NB4 (cell line): Measurements from ENCODE around the gene ROBO1.

Experiments used
- DNase-seq: peaks from one replicate; pipeline ENCODE4 v3.0.0; 2010; ENCODE audit warnings: low read depth
- H3K4me3 ChIP-seq: one replicate; pipeline ENCODE4 v1.5.1; 2011; ENCODE audit warnings: mild to moderate bottlenecking, low read depth, low read length, moderate library complexity
- MYC ChIP-seq: IDR thresholded peaks from 2 replicates; pipeline ENCODE4 v1.6.1; 2011; ENCODE audit warnings: low read depth, low read length
- POLR2A ChIP-seq: IDR thresholded peaks from 2 replicates; pipeline ENCODE4 v1.6.1; 2011; ENCODE audit warnings: mild to moderate bottlenecking; ENCODE audit not compliant: insufficient read length; ENCODE audit errors: extremely low read depth
- TF ChIP-seq, protein P1 (sequence below): IDR thresholded peaks from one replicate; pipeline ENCODE4 v1.5.1; 2012; ENCODE audit warnings: low read depth, low read length
- TF ChIP-seq, protein P2 (sequence below): IDR thresholded peaks from 2 replicates; pipeline ENCODE4 v1.6.1; 2011; ENCODE audit warnings: low read depth, low read length

ROBO1 gene

DNA sequence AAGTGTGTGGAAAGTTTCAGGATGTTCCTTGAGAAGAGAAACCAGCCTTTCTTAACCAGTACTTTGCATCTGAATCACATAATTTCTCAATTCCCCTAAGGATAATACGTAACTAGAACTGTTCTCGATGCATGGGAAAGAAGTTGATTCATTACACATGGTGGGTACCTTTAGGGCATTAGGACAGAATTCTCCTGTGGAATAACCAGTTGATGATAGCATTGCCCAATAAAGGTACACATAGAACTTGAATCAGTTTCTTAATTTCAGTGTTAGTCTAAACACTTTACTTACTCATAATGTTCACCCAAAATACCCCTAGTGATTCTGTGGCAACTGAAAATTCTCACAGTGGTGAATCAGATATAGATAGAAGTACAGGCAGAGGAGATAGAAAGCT, 1030.9 kb downstream of the ROBO1 start:
- TF ChIP-seq POLR2A, result no peak
- no peak for TF ChIP-seq MYC
- DNase-seq, result no peak
- no peak overlapping the region for H3K4me3 ChIP-seq

DNA sequence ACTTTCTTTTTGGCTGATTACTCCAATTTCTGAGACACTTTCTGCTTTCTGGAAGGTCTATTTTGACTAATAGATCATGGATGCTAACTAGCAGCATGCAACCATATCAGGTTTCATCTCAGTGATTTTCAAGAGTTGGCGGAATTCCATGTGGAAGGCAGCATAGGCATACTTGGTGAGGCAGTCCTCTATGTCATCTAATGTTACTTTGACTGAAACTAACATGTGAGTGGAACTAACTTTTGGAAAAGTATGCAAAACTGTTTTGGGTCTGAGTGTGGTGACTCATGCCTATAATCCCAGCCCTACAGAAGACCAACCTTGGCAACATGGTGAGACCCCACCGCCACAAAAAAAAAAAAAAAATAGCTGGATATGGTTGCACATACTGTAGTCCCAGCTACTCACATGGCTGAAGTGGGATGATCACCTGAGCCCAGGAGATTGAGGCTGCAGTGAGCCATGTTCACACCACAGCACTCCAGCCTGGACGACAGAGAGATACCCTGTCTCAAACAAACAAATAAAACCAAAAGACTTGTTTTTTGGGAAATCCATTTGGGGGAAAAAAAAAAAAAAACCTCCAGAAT, 1033.7 kb downstream of the ROBO1 start:
- no peak overlapping the region for H3K4me3 ChIP-seq
- DNase-seq, result no peak
- TF ChIP-seq, protein P1, sequence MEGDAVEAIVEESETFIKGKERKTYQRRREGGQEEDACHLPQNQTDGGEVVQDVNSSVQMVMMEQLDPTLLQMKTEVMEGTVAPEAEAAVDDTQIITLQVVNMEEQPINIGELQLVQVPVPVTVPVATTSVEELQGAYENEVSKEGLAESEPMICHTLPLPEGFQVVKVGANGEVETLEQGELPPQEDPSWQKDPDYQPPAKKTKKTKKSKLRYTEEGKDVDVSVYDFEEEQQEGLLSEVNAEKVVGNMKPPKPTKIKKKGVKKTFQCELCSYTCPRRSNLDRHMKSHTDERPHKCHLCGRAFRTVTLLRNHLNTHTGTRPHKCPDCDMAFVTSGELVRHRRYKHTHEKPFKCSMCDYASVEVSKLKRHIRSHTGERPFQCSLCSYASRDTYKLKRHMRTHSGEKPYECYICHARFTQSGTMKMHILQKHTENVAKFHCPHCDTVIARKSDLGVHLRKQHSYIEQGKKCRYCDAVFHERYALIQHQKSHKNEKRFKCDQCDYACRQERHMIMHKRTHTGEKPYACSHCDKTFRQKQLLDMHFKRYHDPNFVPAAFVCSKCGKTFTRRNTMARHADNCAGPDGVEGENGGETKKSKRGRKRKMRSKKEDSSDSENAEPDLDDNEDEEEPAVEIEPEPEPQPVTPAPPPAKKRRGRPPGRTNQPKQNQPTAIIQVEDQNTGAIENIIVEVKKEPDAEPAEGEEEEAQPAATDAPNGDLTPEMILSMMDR, result no peak
- TF ChIP-seq, protein P2, sequence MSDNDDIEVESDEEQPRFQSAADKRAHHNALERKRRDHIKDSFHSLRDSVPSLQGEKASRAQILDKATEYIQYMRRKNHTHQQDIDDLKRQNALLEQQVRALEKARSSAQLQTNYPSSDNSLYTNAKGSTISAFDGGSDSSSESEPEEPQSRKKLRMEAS, result no peak

DNA sequence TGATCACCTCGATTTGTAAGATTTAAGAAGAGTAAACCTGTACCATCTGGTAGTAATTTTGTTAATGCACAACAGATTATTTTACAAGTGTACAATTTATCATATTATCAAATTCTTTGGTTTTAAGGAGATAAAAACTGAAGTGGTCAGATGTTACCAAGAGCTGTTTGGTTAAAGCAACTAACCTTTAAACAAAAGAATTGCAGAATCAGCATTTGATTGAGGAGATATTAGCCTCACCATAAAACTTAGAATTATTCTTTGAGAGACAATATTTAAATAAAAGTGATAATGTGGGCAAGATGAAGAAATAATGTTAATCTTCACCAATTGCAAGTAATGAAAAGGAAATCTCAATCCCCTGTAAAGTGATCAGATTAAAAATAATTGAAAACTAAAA, 1034.9 kb downstream of the ROBO1 start:
- DNase-seq, result no peak
- H3K4me3 ChIP-seq, result no peak overlapping the region
- TF ChIP-seq, protein P2, result no peak
- TF ChIP-seq POLR2A, result no peak
- no peak for TF ChIP-seq MYC
- TF ChIP-seq, protein P1, result no peak

DNA sequence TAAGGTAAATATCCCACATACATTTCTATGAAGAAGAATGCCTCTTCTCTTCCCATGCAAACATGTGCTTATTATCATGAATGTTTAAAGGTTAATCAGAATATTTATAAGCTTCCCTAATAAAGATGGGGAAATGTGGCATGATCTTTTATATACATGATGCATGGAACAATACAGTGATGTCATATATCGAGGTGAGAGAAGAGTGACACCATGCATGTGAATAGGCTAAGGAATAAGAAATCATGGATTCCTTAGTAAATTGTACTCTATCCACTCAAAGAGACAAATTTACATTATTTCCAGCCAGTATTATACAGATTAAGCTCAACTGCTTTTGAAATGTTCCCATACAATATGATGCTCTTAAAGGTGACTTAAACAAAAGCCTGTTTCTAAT, 1035.3 kb downstream of the ROBO1 start:
- no peak for DNase-seq
- TF ChIP-seq POLR2A, result no peak
- TF ChIP-seq, protein P2, result no peak
- no peak for TF ChIP-seq MYC
- TF ChIP-seq, protein P1, result no peak
- no peak overlapping the region for H3K4me3 ChIP-seq

DNA sequence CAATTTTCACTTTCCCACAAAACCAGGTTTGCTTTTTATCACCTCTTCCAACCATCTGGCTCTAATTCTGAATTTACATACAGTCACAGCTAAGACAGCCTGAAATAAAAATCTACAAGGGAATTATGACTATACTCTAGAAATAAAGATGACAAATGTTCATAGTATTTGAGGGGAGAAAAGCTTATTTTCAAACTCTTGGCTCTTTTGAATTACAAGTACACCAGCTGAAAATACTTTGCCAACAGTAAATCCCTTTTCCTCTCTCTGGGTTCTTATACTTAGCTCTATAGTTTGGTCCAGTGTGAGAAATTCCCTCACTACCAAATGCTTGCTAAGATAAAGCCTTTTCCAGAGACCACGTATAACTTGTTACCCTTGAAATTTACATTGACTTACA, 1037.9 kb downstream of the ROBO1 start:
- TF ChIP-seq MYC, result no peak
- TF ChIP-seq, protein P1, result no peak
- TF ChIP-seq POLR2A, result no peak
- TF ChIP-seq, protein P2, result no peak
- H3K4me3 ChIP-seq, result no peak overlapping the region
- DNase-seq, result no peak

DNA sequence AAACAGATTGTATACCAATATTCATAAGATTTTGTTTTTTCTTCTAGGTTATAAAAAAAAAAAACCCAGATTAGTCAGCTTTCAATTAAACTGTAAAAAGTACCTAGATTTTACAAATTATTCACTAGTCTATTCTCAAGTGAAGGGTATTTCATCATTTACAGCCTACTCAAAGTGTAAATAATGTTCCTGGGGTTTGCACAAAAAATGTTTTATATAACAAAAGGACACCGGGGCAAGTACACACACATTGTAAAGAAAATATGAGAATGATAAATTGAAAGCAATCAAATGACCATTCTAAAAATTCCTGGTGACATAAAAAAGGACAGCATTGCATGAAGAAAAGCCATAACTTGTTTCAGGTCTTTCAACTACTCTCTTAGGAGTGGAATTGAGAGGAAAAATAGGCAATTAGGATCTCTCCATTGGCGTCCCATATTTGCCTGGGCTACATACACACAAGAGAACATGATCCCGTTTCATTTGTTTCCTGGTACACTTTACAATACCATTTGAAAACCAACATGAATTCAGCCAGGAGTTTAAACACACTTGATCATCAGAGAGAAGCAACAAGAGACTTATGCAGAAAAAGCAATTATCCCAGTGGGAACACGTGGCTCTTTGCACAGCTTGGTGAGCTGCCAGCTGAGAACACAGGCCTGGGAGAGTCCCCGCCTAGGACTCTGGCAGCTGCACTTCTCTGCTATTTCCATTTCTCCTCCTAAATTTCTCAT, 1039.2 kb downstream of the ROBO1 start:
- no peak for DNase-seq
- H3K4me3 ChIP-seq, result no peak overlapping the region

More for the DNA sequence above, 1039.2 kb downstream of the ROBO1 start:
- TF ChIP-seq MYC (no peak), POLR2A (no peak)
- TF ChIP-seq, protein P2, result no peak
- TF ChIP-seq, protein P1, result no peak
